OCI-LY1 (cell line): Measurements from ENCODE around the gene ARHGAP8.

Experiments
- H2AFZ ChIP-seq: fragments of 200-600 bp; sonication (generic), shearing (Covaris generic); 2 replicates; pipeline ENCODE4 v1.6.0; 2014; ENCODE audit warnings: antibody characterized with exemption, mild to moderate bottlenecking, low read length
- H3F3A ChIP-seq: fragments of 200-600 bp; sonication (generic), shearing (Covaris generic); 2 replicates; pipeline ENCODE4 v1.6.0; 2014; ENCODE audit warnings: mild to moderate bottlenecking, antibody characterized with exemption, low read length, moderate library complexity; ENCODE audit not compliant: insufficient read depth
- H3K27ac ChIP-seq: fragments of 200-600 bp; sonication (generic); 2 replicates; pipeline ENCODE4 v1.5.1; 2014; ENCODE audit warnings: low read length, mixed run types, mild to moderate bottlenecking, low read depth; ENCODE audit not compliant: poor library complexity, severe bottlenecking
- H3K27me3 ChIP-seq: fragments of 200-600 bp; sonication (generic); 2 replicates; pipeline ENCODE4 v1.6.0; 2014; ENCODE audit warnings: antibody characterized with exemption, mild to moderate bottlenecking, low read length, moderate library complexity; ENCODE audit not compliant: insufficient read depth
- H3K36me3 ChIP-seq: fragments of 200-600 bp; sonication (generic); 2 replicates; pipeline ENCODE4 v1.6.1; 2014; ENCODE audit warnings: mild to moderate bottlenecking, antibody characterized with exemption, low read length, moderate library complexity, mixed read lengths; ENCODE audit not compliant: insufficient read depth
- H3K4me1 ChIP-seq: fragments of 200-600 bp; sonication (generic); 2 replicates; pipeline ENCODE4 v1.5.1; 2014; ENCODE audit warnings: mild to moderate bottlenecking, low read length, moderate library complexity; ENCODE audit not compliant: insufficient read depth, severe bottlenecking
- H3K4me2 ChIP-seq: fragments of 200-600 bp; sonication (generic), shearing (Covaris generic); 2 replicates; pipeline ENCODE4 v1.6.1; 2014; ENCODE audit warnings: low read length
- H3K4me3 ChIP-seq: fragments of 200-600 bp; sonication (generic); 2 replicates; pipeline ENCODE4 v1.5.1; 2014; ENCODE audit warnings: low read length, low read depth, mild to moderate bottlenecking, mixed read lengths; ENCODE audit not compliant: poor library complexity, severe bottlenecking
- H3K79me2 ChIP-seq: fragments of 200-600 bp; shearing (Covaris generic); 2 replicates; pipeline ENCODE4 v1.6.1; 2016; ENCODE audit warnings: mixed run types, low read length, mixed read lengths; ENCODE audit not compliant: insufficient read depth
- H3K9ac ChIP-seq: fragments of 200-600 bp; sonication (generic), shearing (Covaris generic); 2 replicates; pipeline ENCODE4 v1.6.1; 2014; ENCODE audit warnings: mild to moderate bottlenecking, low read length, mixed read lengths
- H3K9me2 ChIP-seq: fragments of 200-600 bp; sonication (generic), shearing (Covaris generic); 2 replicates; pipeline ENCODE4 v1.6.1; 2014; ENCODE audit warnings: low read depth, mild to moderate bottlenecking, low read length, mixed read lengths
- H3K9me3 ChIP-seq: fragments of 200-600 bp; shearing (Covaris generic); 2 replicates; pipeline ENCODE4 v1.6.1; 2014; ENCODE audit warnings: low read length, mixed read lengths
- H4K20me1 ChIP-seq: fragments of 200-600 bp; sonication (generic), shearing (Covaris generic); 2 replicates; pipeline ENCODE4 v1.6.0; 2016; ENCODE audit warnings: mild to moderate bottlenecking, low read length; ENCODE audit not compliant: insufficient read depth
- CTCF ChIP-seq: fragments of 200-600 bp; sonication (generic), shearing (Covaris generic); IDR thresholded peaks from 2 replicates; pipeline ENCODE4 v1.5.1; 2017; ENCODE audit warnings: mild to moderate bottlenecking, antibody characterized with exemption, low read length, moderate library complexity, mixed read lengths
- EZH2 ChIP-seq: fragments of 200-600 bp; sonication (generic), shearing (Covaris generic); IDR thresholded peaks from 2 replicates; pipeline ENCODE4 v1.8.0; 2017; ENCODE audit warnings: borderline replicate concordance, mixed run types, mild to moderate bottlenecking, antibody characterized with exemption, low read length, moderate library complexity, mixed read lengths

ARHGAP8 gene

GRCh38 chr22:44777364-44777755, 25.0 kb downstream of the ARHGAP8 start:
- H3K27me3 ChIP-seq = no peaks in the 10 kb centered on the region
- H3K79me2 ChIP-seq = no peaks in the 10 kb centered on the region
- no peak for TF ChIP-seq CTCF
- no peak for TF ChIP-seq EZH2
- no peaks in the 10 kb centered on the region; the same call in 1 of the 2 replicates for H3K36me3 ChIP-seq
- no peak overlapping the region for H3K9ac ChIP-seq
- H3K4me3 ChIP-seq = no peak overlapping the region
- peaks cover 5% of the 10 kb centered on the region for H3K9me3 ChIP-seq
- no peak overlapping the region for H3K27ac ChIP-seq
- no peak overlapping the region for H2AFZ ChIP-seq
- no peaks in the 10 kb centered on the region for H3K4me1 ChIP-seq
- no peaks in the 10 kb centered on the region for H3F3A ChIP-seq
- H3K4me2 ChIP-seq = no peak overlapping the region
- H3K9me2 ChIP-seq = no peaks in the 10 kb centered on the region
- H4K20me1 ChIP-seq = no peaks in the 10 kb centered on the region

DNA sequence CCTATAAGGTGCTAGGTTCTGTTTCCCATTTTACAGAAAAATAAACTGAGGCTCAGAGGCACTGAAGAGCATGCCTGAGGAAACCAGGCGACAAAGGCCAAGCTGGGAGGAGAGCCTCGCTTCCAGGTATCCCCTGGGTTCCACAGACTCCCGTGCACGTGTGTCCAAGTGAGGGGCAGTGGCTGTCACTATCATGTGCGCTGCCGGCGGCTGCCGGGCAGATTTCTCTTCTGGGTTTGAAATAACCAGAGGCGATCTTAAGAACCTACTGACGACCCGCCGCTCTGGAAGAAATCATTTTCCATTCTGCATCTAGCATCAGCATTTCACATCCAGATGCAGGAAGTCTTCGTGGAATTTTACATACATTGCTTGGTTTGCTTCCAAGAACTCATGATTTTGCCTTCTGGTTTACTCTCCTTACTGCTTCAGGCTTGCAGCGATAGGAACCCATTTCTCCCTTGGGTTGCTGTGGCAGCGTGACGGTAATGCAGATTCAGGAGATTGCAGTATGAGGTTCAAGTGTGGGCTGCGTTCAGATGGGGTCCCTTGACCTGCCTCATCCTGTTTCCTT, 28.6 kb downstream of the ARHGAP8 start:
- H3K4me2 ChIP-seq = no peak overlapping the region
- no peaks in the 10 kb centered on the region; the same call in 1 of the 2 replicates for H3K27me3 ChIP-seq
- TF ChIP-seq CTCF (no peak), EZH2 (no peak)
- no peaks in the 10 kb centered on the region for H3F3A ChIP-seq
- H3K9me3 ChIP-seq = no peaks in the 10 kb centered on the region
- no peaks in the 10 kb centered on the region for H3K36me3 ChIP-seq
- H3K27ac ChIP-seq = no peak overlapping the region
- H4K20me1 ChIP-seq = no peaks in the 10 kb centered on the region
- no peak overlapping the region for H2AFZ ChIP-seq
- H3K79me2 ChIP-seq = no peaks in the 10 kb centered on the region
- H3K4me3 ChIP-seq = no peak overlapping the region
- no peaks in the 10 kb centered on the region for H3K4me1 ChIP-seq
- H3K9ac ChIP-seq = no peak overlapping the region
- no peaks in the 10 kb centered on the region for H3K9me2 ChIP-seq

GRCh38 chr22:44782363-44782963, 30.1 kb downstream of the ARHGAP8 start:
- no peaks in the 10 kb centered on the region for H3K9me2 ChIP-seq
- no peak overlapping the region for H3K9ac ChIP-seq
- no peaks in the 10 kb centered on the region; the same call in 1 of the 2 replicates for H3K27me3 ChIP-seq
- H3K4me1 ChIP-seq = no peaks in the 10 kb centered on the region
- H2AFZ ChIP-seq = no peak overlapping the region
- H3K4me2 ChIP-seq = no peak overlapping the region
- H3K79me2 ChIP-seq = no peaks in the 10 kb centered on the region
- H3F3A ChIP-seq = no peaks in the 10 kb centered on the region
- H3K27ac ChIP-seq = no peak overlapping the region
- H3K36me3 ChIP-seq = no peaks in the 10 kb centered on the region
- H4K20me1 ChIP-seq = no peaks in the 10 kb centered on the region
- no peaks in the 10 kb centered on the region for H3K9me3 ChIP-seq
- no peak for TF ChIP-seq EZH2
- TF ChIP-seq CTCF = no peak
- no peak overlapping the region for H3K4me3 ChIP-seq
